IMR-90 (cell line): ENCODE measurements around the gene TMEM253. TPM values are rescaled to one million over a fixed set of nuclear protein-coding genes. Genes with fewer than 3 reads are reported as not detected.
A peak's percentile ranks its signal among the peaks of the same experiment; 100 is the strongest.

Experiments used
- ATAC-seq: fragments of 200-7000 bp; cut with Tn5 transposase; 2 replicates; pipeline ENCODE4 v1.9.1; 2020; ENCODE audit warnings: low read depth, mild to moderate bottlenecking, moderate library complexity
- BruUV-seq: library from RNA; stranded (reverse); fragments of 400-500 nt; replicated peaks from 2 replicates; lab custom pipeline; 2021; lab: Mats Ljungman, UMichigan
- CTCF ChIA-PET: fragments of 300-600 bp; formaldehyde crosslinking; extraction: SDS; loops from one replicate; lab custom pipeline; 2021; ENCODE audit warnings: antibody characterized with exemption; lab: Yijun Ruan, JAX
- POLR2A ChIA-PET: fragments of 300-600 bp; sonication (Branson Sonifier 250); formaldehyde crosslinking; loops from one replicate; lab custom pipeline; 2022; ENCODE audit warnings: antibody characterized with exemption; ENCODE audit not compliant: unreplicated experiment; lab: Charles Lee
- DNase-seq: peaks from one replicate; pipeline ENCODE4 v3.0.0; 2013
- H2AFZ ChIP-seq: replicated peaks from 2 replicates; pipeline ENCODE3; 2013; ENCODE audit warnings: low read length, mild to moderate bottlenecking; ENCODE audit not compliant: poor library complexity
- H2AK5ac ChIP-seq: 2 replicates; pipeline ENCODE4 v1.6.1; 2013; ENCODE audit warnings: low read depth, low read length, inconsistent platforms
- H2AK9ac ChIP-seq: replicated peaks from 2 replicates; pipeline ENCODE3; 2013; ENCODE audit warnings: mild to moderate bottlenecking, low read depth, low read length, moderate library complexity; ENCODE audit not compliant: poor library complexity
- H2BK120ac ChIP-seq: 2 replicates; pipeline ENCODE4 v1.6.1; 2013; ENCODE audit warnings: low read depth, low read length, inconsistent platforms
- H2BK15ac ChIP-seq: 3 replicates; pipeline ENCODE4 v1.6.1; 2013; ENCODE audit warnings: low read depth, low read length, inconsistent platforms
- H2BK20ac ChIP-seq: 2 replicates; pipeline ENCODE4 v1.6.1; 2013; ENCODE audit warnings: low read depth, mild to moderate bottlenecking, inconsistent platforms, low read length, moderate library complexity
- H2BK5ac ChIP-seq: 2 replicates; pipeline ENCODE4 v1.6.1; 2013; ENCODE audit warnings: mild to moderate bottlenecking, low read depth, low read length, inconsistent platforms; ENCODE audit not compliant: poor library complexity, severe bottlenecking
- H3K14ac ChIP-seq: replicated peaks from 2 replicates; pipeline ENCODE4 v1.6.1; 2013; ENCODE audit warnings: low read depth, low read length, inconsistent platforms
- H3K18ac ChIP-seq: 2 replicates; pipeline ENCODE4 v1.6.1; 2013; ENCODE audit warnings: low read depth, low read length, control low read depth
- H3K23ac ChIP-seq: 2 replicates; pipeline ENCODE4 v1.6.1; 2013; ENCODE audit warnings: low read depth, low read length, inconsistent platforms
- H3K27ac ChIP-seq: 2 replicates; pipeline ENCODE4 v1.5.1; 2013; ENCODE audit warnings: mild to moderate bottlenecking, control low read depth, low read length; ENCODE audit not compliant: insufficient read depth
- H3K27me3 ChIP-seq: 2 replicates; pipeline ENCODE4 v1.6.1; 2013; ENCODE audit warnings: low read length; ENCODE audit not compliant: control insufficient read depth, insufficient read depth
- H3K36me3 ChIP-seq: 2 replicates; pipeline ENCODE4 v1.6.1; 2013; ENCODE audit warnings: low read length, mixed read lengths; ENCODE audit not compliant: control insufficient read depth, insufficient read depth
- H3K4ac ChIP-seq: 2 replicates; pipeline ENCODE4 v1.6.1; 2013; ENCODE audit warnings: low read depth, low read length, inconsistent platforms
- H3K4me1 ChIP-seq: 2 replicates; pipeline ENCODE4 v1.6.1; 2013; ENCODE audit warnings: low read length, mixed read lengths; ENCODE audit not compliant: control insufficient read depth, insufficient read depth
- H3K4me2 ChIP-seq: 2 replicates; pipeline ENCODE4 v1.6.1; 2013; ENCODE audit warnings: low read depth, mild to moderate bottlenecking, control low read depth, low read length, moderate library complexity
- H3K4me3 ChIP-seq: 2 replicates; pipeline ENCODE4 v1.5.1; 2013; ENCODE audit warnings: low read depth, mild to moderate bottlenecking, control low read depth, low read length, moderate library complexity; ENCODE audit not compliant: insufficient read depth
- H3K56ac ChIP-seq: 2 replicates; pipeline ENCODE4 v1.6.1; 2013; ENCODE audit warnings: low read length, inconsistent platforms; ENCODE audit not compliant: insufficient read depth; ENCODE audit errors: extremely low read depth
- H3K79me1 ChIP-seq, 2 experiments: 2 replicates each; pipeline ENCODE4 v1.6.1; 2013; ENCODE audit warnings: low read length in 2 of 2, inconsistent platforms in 1 of 2, low read depth in 1 of 2
- H3K9ac ChIP-seq: 2 replicates; pipeline ENCODE4 v1.6.1; 2013; ENCODE audit warnings: low read depth, low read length, control low read depth
- H3K9me1 ChIP-seq: 2 replicates; pipeline ENCODE4 v1.6.1; 2013; ENCODE audit warnings: low read length, inconsistent platforms; ENCODE audit not compliant: insufficient read depth
- H3K9me3 ChIP-seq: 2 replicates; pipeline ENCODE4 v1.6.1; 2013; ENCODE audit warnings: low read length; ENCODE audit not compliant: control insufficient read depth, insufficient read depth
- H4K20me1 ChIP-seq: 2 replicates; pipeline ENCODE4 v1.6.1; 2013; ENCODE audit warnings: low read length, inconsistent platforms; ENCODE audit not compliant: insufficient read depth
- H4K5ac ChIP-seq: 2 replicates; pipeline ENCODE4 v1.6.1; 2013; ENCODE audit warnings: mild to moderate bottlenecking, low read depth, low read length, control low read depth
- H4K8ac ChIP-seq, 2 experiments: 2 replicates each; pipeline ENCODE4 v1.6.1; 2013; ENCODE audit warnings: low read depth in 2 of 2, low read length in 2 of 2, control low read depth in 1 of 2, inconsistent platforms in 1 of 2
- H4K91ac ChIP-seq: 2 replicates; pipeline ENCODE4 v1.6.1; 2013; ENCODE audit warnings: low read depth, low read length, inconsistent platforms; ENCODE audit not compliant: insufficient read depth
- CEBPB ChIP-seq: IDR thresholded peaks from 2 replicates; pipeline ENCODE4 v1.6.1; 2012; ENCODE audit warnings: low read depth, low read length, improper control_type of control experiment
- CHD1 ChIP-seq: IDR thresholded peaks from 2 replicates; pipeline ENCODE4 v1.6.1; 2012; ENCODE audit warnings: low read depth, low read length, improper control_type of control experiment
- CTCF ChIP-seq: conservative IDR thresholded peaks from 2 replicates; pipeline ENCODE4 v1.5.1; 2012; ENCODE audit warnings: mild to moderate bottlenecking, low read depth, low read length, improper control_type of control experiment
- MAFK ChIP-seq: IDR thresholded peaks from 2 replicates; pipeline ENCODE4 v1.6.1; 2012; ENCODE audit warnings: low read depth, low read length, improper control_type of control experiment
- MXI1 ChIP-seq: IDR thresholded peaks from 2 replicates; pipeline ENCODE4 v1.6.1; 2012; ENCODE audit warnings: low read depth, mild to moderate bottlenecking, low read length, moderate library complexity, borderline replicate concordance
- RFX5 ChIP-seq: IDR thresholded peaks from 2 replicates; pipeline ENCODE4 v1.8.0; 2012; ENCODE audit warnings: low read depth, mild to moderate bottlenecking, low read length, moderate library complexity
- USF2 ChIP-seq: fragments of 150-350 bp; IDR thresholded peaks from 2 replicates; pipeline ENCODE4 v1.6.1; 2017; ENCODE audit warnings: mild to moderate bottlenecking, antibody characterized with exemption, low read length, low read depth
- WGBS, 2 experiments: methylation state at CpG; one replicate each; pipeline versions ENCODE4 v1.1.5 to v1.1.7; 2013; ENCODE audit warnings: missing lambda C conversion rate in 2 of 2; ENCODE audit not compliant: insufficient read length in 1 of 2; ENCODE audit errors: extremely low coverage in 2 of 2; 5-methylcytosine and 5-hydroxymethylcytosine counted together
- dilution Hi-C: fragments of 300-500 bp; cut with HindIII; formaldehyde crosslinking; loops from one replicate; pipeline ENCODE4 v1.14.3; 2018; ENCODE audit warnings: low sequenced_read_pairs; ENCODE audit not compliant: unreplicated experiment
- in situ Hi-C: fragments of 300-500 bp; cut with MboI; formaldehyde crosslinking; loops from 3 replicates; pipeline ENCODE4 v1.14.3; 2019; ENCODE audit warnings: low sequenced_read_pairs, inconsistent platforms, mixed read lengths
- intact Hi-C: fragments of 100-400 bp; cut with micrococcal nuclease; formaldehyde crosslinking; loops from 2 replicates; pipeline ENCODE4 v1.10.0; 2022
- polyA plus RNA-seq, 3 experiments: library from polyadenylated mRNA; depleted of rRNA; stranded (reverse); fragments of >200 nt; gene quantifications; 2 replicates each; pipeline ENCODE4 v1.2.3, GENCODE V29; 2012; ENCODE audit warnings: low replicate concordance in 1 of 3
- total RNA-seq: library from RNA; depleted of rRNA; stranded (reverse); fragments of >200 nt; gene quantifications from 2 replicates; pipeline ENCODE4 v1.2.3, GENCODE V29; 2012

The TMEM253 gene
- total and polyA plus RNA-seq, 2 of the 4 experiments (the other 2 are of a cell fraction) = 0.07 TPM; not detected in 1

DNA sequence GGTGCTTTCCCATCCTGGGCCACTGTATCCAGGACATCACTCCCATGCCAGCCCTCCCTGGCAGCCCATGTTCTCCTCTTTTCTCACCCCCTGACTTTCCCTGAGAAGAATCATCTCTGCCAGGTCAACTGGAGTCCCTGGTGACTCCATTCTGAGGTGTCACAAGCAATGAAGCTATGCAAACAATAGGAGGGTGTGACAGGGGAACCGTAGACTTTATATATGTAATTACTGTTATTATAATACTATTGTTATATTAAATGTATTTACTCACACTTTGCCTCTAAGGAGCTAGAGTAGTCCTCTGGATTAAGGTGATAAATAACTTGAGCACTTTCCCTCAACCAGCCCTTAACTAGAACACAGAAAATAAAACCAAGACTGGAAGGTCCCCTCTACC, 11.6 kb upstream of the TMEM253 start:
- H2BK15ac ChIP-seq = no peak overlapping the region
- no peak overlapping the region for H3K23ac ChIP-seq
- no peak overlapping the region for H4K91ac ChIP-seq
- no peak overlapping the region for H2BK5ac ChIP-seq
- H2BK120ac ChIP-seq = no peak overlapping the region
- no peak overlapping the region for H3K4me2 ChIP-seq
- no peak overlapping the region for H4K5ac ChIP-seq
- ChIA-PET POLR2A (no interaction called here), CTCF (interaction anchor here (0.7 to 2.5 kb wide), 4 partner anchors 15 to 74 kb away, joined by 3 to 10 read pairs (median 4); partner anchors contain the start of gene ARHGEF40)
- H3K9me3 ChIP-seq = no peaks in the 10 kb centered on the region
- dilution Hi-C loops = no loop called here
- H2BK20ac ChIP-seq = no peak overlapping the region
- peaks cover 22% of the 10 kb centered on the region for H3K4me1 ChIP-seq
- H2AK9ac ChIP-seq = no peak overlapping the region
- H3K79me1 ChIP-seq = peaks cover 3 to 18% of the 10 kb centered on the region in 2 experiments; a peak in 2 of 4 replicates
- no peak overlapping the region for H3K4me3 ChIP-seq
- in situ Hi-C loops = loop anchor here (25.0 kb wide), 2 partner anchors 627 to 752 kb away; partner anchors contain the start of genes APEX1, CCNB1IP1, OSGEP and PARP2
- H3K14ac ChIP-seq = no peak overlapping the region
- no peak overlapping the region for H3K4ac ChIP-seq
- no peak for ATAC-seq
- H2AK5ac ChIP-seq = no peak overlapping the region
- no peak for TF ChIP-seq MXI1
- TF ChIP-seq CHD1 = no peak
- no peak for TF ChIP-seq RFX5
- no peak for TF ChIP-seq USF2
- TF ChIP-seq CTCF = no peak
- TF ChIP-seq CEBPB = no peak
- TF ChIP-seq MAFK = no peak
- no peak overlapping the region for H3K18ac ChIP-seq
- no peak overlapping the region for H2AFZ ChIP-seq
- no peak for DNase-seq
- H3K27ac ChIP-seq = no peak overlapping the region
- intact Hi-C loops = no loop called here
- BruUV-seq = TSS peak; percentile 63
- peaks cover 42% of the 10 kb centered on the region for H3K36me3 ChIP-seq
- no peak overlapping the region for H4K8ac ChIP-seq
- peaks cover 7% of the 10 kb centered on the region; the same call in 1 of the 2 replicates for H3K9me1 ChIP-seq
- peaks cover 6% of the 10 kb centered on the region for H4K20me1 ChIP-seq
- no peaks in the 10 kb centered on the region for H3K27me3 ChIP-seq
- H3K56ac ChIP-seq = no peak overlapping the region
- WGBS, 2 experiments = no CpG with 5 or more reads among the region's 1 CpG
- H3K9ac ChIP-seq = no peak overlapping the region
